KBM-7 (cell line): ENCODE data around the gene ABCA12.
A peak's percentile ranks its signal among the peaks of the same experiment; 100 is the strongest.

ENCODE experiments used
- DNase-seq: peaks from one replicate; pipeline ENCODE4 v3.0.0-alpha.2; 2015
- in situ Hi-C: fragments of 300-500 bp; cut with MboI; formaldehyde crosslinking; loops from 2 replicates; pipeline ENCODE4 v1.14.3; 2020; ENCODE audit warnings: low sequenced_read_pairs, low pct_unique_long_range_greater_than_20kb, mixed read lengths

The ABCA12 gene

GRCh38 chr2:215052810-215053209 lies 85.6 kb downstream of the ABCA12 start:
- in situ Hi-C loops = no loop called here
- DNase-seq = no peak

DNA sequence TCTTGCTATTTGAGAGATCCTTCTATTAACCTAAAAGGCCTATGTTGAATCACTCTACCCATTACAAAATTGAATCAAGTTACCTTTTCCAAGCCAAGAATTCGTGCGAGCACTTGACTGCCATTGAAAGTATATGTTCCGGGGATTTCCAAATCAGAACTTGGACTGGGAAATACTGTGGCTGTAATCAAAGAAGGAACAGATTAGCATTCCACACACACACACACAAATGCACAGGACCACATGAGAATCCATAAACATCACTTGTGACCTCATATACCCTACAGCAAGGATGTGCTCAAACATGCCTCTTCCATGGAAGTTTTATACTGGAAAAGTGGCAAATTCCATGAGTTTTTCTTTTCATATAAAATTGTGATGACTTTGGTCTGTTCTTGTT lies 86.0 kb downstream of the ABCA12 start:
- in situ Hi-C loops = no loop called here
- no peak for DNase-seq

- in situ Hi-C loops = no loop called here
- DNase-seq = no peak
Measured at GRCh38 chr2:215049341-215049740, 89.1 kb downstream of the ABCA12 start.

- DNase-seq = no peak
- in situ Hi-C loops = no loop called here
Measured at GRCh38 chr2:215038421-215038820, 100.0 kb downstream of the ABCA12 start.

- in situ Hi-C loops = no loop called here
- no peak for DNase-seq
Measured at GRCh38 chr2:215036314-215036713, 102.1 kb downstream of the ABCA12 start.

DNA sequence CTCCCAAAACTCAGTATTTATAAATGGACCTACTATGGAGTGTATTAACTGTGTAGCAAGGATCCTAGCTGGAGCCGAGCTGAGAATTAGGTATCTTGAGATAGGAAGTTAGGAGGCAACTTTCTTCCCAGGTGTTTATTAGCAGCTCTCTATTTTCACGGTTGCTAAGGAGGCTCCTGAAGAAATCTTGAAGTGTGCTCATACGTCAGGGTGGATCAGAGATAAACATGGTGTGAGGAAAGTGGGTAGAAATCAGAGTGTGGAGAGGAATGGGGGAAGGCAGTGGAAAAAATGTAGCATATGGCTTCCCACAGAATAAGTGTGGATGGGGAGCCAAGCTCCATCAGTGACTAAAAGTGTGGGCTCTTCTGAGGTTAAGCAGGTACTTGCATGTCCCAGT lies 104.3 kb downstream of the ABCA12 start:
- in situ Hi-C loops = no loop called here
- DNase-seq = no peak

DNA sequence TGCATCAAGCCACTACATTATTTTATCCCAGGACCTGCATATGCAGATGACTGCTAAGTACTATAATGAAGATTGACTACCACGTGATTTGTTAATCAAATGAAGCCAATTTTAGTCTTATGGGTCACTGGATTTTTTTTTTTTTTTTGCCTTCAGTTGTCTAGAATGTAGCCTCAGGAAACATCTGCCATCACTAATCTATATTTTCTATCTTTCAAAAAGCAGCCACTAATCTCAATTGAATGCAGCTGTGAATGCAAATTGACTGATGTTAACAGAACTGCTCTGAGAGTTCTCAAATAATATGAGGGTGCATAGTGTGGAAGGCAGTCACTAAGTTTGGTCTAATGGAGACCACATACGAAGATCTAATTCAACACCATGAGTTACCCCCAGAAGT lies 106.3 kb downstream of the ABCA12 start:
- in situ Hi-C loops = no loop called here
- no peak for DNase-seq

DNA sequence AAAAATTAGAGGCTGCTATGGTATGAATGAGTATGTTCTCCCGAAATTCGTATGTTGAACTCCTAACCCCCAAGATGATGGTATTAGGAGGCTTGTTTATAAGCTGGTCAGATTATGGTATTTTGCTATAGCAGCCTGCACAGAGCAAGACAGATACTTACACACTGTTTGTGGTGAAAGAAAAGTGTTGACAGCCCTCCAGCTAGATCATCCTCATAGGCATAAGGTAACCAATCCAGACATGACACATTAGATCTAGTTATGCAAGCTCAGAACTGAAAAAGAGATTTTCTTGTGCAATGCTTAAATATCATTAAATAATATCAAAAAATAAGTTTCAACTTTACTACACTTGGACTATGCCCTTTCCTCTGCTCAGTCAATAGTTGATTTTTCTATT lies 107.1 kb downstream of the ABCA12 start:
- DNase-seq = no peak

DNA sequence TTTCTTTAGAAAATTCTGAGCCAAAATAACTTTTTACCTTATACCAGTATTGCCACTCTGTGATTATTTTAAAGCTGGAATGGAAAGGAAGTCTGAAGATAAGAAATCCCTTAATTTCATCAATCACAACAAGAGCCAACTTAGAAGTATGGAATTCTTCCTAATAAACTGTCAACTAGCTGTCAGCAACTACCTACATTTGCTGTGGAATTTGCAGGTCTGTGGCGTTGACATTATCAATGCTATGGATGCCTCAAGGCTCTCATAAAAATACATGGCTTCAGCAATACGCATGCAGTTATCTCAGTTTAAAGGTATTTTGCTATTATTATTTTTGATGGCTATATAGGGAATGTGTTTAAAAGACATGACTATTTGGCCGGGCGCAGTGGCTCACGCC lies 108.5 kb downstream of the ABCA12 start:
- in situ Hi-C loops = no loop called here
- no peak for DNase-seq

More for the DNA sequence above, 107.1 kb downstream of the ABCA12 start:
- in situ Hi-C loops = no loop called here

DNA sequence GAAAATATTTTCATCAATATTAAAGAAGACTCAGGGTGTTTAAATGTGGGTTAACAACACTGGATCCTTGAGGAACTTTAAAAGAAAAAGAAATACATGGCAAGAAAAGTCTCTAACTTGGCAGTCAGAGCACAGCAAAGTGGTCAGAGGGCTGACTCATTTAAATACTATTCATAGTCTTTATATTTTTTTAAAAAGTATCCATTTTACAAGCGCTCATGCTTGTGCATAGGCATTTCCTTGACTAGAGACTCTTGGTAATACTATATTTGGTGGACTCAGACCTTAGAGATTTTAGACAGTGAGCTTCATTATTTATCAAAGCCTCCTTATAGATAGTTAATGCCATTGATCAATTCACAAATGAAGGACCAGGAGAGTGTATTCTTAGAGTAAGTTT lies 110.2 kb downstream of the ABCA12 start:
- in situ Hi-C loops = no loop called here
- no peak for DNase-seq

- DNase-seq = no peak
- in situ Hi-C loops = no loop called here
Measured at GRCh38 chr2:215027779-215028178, 110.6 kb downstream of the ABCA12 start.

DNA sequence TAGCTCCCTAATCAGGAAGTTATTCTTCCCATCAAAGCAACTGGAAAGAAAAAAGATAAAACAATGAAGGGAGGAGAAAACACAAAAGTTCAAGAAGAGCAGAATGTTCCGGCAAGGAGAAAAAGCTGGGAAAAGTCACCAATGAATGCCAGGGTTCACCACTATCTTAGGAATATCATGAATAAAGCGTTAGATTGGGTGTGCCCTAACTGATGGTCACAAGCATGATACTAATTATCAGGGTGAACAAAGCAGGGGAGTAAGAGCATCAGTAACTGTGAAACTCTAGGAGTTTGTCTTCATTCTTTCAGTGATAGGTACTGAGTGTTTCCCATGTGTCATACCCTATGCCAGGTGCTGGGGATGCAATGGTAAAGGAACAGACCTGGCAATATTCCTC lies 115.5 kb downstream of the ABCA12 start:
- in situ Hi-C loops = no loop called here
- no peak for DNase-seq

DNA sequence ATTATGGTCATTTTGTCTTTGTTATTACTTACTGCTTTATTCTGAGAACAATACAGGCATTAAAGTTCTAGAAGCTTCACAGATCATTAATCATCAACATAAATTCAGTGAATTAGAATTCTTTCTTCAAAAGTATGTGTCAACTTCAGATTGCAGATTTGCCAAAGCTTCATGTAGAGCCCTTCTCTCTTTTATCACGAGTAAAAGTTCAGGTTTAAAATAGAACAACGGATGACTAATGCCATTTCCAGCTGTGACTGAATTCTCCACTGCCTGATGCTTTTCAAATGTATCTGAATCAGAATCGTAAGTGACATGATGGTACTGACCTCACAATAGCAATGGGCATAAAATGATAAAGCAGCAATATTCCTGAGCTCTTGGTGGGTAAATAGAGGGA lies 116.0 kb downstream of the ABCA12 start:
- in situ Hi-C loops = no loop called here
- DNase-seq = no peak

GRCh38 chr2:215020283-215020682 lies 118.1 kb downstream of the ABCA12 start:
- in situ Hi-C loops = no loop called here
- no peak for DNase-seq

DNA sequence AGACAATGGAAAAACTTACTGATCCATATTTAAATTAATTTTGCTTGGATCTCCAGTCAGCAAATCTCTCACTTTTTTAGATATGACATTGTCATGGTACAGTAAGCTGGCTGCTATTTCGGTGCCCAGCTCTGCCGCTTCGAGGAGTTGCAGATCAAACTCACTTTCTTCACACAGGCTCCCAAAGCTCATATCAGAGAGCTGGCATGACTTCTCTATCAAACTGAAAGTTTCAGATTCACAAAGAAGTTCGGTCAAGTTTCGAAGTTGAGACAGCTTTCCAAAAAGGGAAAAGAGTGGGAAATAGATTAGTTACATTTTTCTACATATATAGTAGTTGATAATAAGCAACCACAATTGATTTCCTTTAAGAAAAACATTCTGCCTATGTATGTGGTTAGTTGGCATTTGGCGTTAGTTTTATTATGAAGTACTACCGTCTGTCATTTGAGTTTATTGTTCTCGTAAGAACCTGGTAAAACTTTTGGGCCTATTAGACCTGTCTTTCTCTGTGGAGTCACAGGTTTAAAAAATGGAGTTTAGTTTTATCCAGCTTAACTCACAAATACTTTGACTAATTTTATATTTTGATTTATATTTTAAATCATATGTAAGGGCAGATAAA lies 118.8 kb downstream of the ABCA12 start:
- DNase-seq = no peak
- in situ Hi-C loops = no loop called here

DNA sequence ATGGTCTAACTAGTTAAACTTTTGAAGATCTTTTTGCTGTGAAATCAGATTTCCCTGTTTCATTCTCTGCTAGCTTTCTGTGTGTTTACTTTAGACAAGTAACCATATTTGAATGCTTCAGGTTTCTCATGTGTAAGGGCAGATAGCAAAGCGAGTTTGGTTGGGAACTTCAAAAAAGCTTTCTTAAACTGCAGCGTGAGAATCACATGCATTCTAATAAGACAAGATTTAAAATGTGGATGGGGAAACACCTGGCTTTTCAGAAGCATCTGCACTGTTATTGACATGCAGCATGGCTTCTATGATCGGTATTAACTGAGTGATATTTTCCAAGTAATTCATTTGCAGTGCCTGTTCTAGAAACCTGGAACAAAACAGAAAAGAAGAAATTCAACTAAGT lies 119.3 kb downstream of the ABCA12 start:
- in situ Hi-C loops = no loop called here
- DNase-seq = no peak

GRCh38 chr2:215015421-215015820 lies 123.0 kb downstream of the ABCA12 start:
- DNase-seq = no peak
- in situ Hi-C loops = no loop called here

- in situ Hi-C loops = no loop called here
- DNase-seq = no peak
Measured at GRCh38 chr2:215010390-215010789, 128.0 kb downstream of the ABCA12 start.

DNA sequence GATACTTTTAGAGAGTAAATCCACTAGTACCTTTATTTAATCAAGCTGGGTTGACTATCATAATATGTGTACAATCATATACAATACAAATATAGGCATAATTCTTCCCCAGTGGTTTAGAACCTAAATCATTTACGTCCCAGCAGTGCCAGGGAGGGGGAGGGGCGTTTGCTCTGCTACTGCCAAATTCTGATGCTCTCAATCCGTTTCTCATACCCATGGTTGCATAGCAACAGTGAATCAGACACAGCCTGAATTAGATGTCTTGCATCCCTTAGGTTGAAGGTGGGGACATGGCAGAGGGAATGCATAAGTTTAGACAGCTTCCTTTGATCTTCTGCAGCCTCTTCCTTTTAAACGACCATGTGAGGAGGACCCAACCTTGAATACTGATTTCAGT lies 135.4 kb downstream of the ABCA12 start:
- DNase-seq = no peak
- in situ Hi-C loops = no loop called here

GRCh38 chr2:215002500-215002899 lies 135.9 kb downstream of the ABCA12 start:
- peak; percentile 49 for DNase-seq
- in situ Hi-C loops = no loop called here

GRCh38 chr2:215000721-215001120 lies 137.7 kb downstream of the ABCA12 start:
- in situ Hi-C loops = no loop called here
- peak; percentile 19 for DNase-seq
